Liver (tissue), 3 donors: ENCODE data around the gene ACYP1.

Source experiments
- ATF3 ChIP-seq: IDR thresholded peaks from 2 replicates; pipeline ENCODE4 v1.6.1; 2016; ENCODE audit warnings: antibody characterized with exemption
- FOXA2 ChIP-seq: IDR thresholded peaks from 2 replicates; pipeline ENCODE4 v1.6.1; 2016; ENCODE audit warnings: antibody characterized with exemption
- GABPA ChIP-seq, 2 donors: IDR thresholded peaks in 1 of 2; conservative IDR thresholded peaks in 1 of 2; 2 replicates each; pipeline ENCODE4 v1.6.1; 2016; ENCODE audit warnings: antibody characterized with exemption in 2 of 2, mild to moderate bottlenecking in 1 of 2, moderate library complexity in 1 of 2
- JUND ChIP-seq, 2 donors: IDR thresholded peaks; 2 replicates each; pipeline ENCODE4 v1.6.1; 2016; ENCODE audit warnings: antibody characterized with exemption in 2 of 2
- REST ChIP-seq: IDR thresholded peaks from 2 replicates; pipeline ENCODE4 v1.6.1; 2016; ENCODE audit warnings: antibody characterized with exemption, mild to moderate bottlenecking
- RXRA ChIP-seq, 2 donors: IDR thresholded peaks; 2 replicates each; pipeline ENCODE4 v1.6.1; 2017 to 2018; ENCODE audit warnings: antibody characterized with exemption in 2 of 2, mild to moderate bottlenecking in 1 of 2
- SP1 ChIP-seq: IDR thresholded peaks from 2 replicates; pipeline ENCODE4 v1.6.1; 2018; ENCODE audit warnings: antibody characterized with exemption, mild to moderate bottlenecking
- TAF1 ChIP-seq: conservative IDR thresholded peaks from 2 replicates; pipeline ENCODE4 v1.6.1; 2016; ENCODE audit warnings: antibody characterized with exemption, mild to moderate bottlenecking
- YY1 ChIP-seq: IDR thresholded peaks from 2 replicates; pipeline ENCODE4 v1.6.1; 2016; ENCODE audit warnings: antibody characterized with exemption, mild to moderate bottlenecking
- ZBTB33 ChIP-seq: IDR thresholded peaks from 2 replicates; pipeline ENCODE4 v1.6.1; 2016; ENCODE audit warnings: antibody characterized with exemption
- TF ChIP-seq, protein P1 (sequence below): fragments of 150-350 bp; IDR thresholded peaks from 2 replicates; pipeline ENCODE4 v1.5.1; 2017; ENCODE audit warnings: improper control_type of control experiment, low read depth, low read length; ENCODE audit not compliant: missing input control
- TF ChIP-seq, protein P2 (sequence below): IDR thresholded peaks from 2 replicates; pipeline ENCODE4 v1.6.1; 2016; ENCODE audit warnings: antibody characterized with exemption
- donor health status: healthy.
- donor health status: healthy.

DNA sequence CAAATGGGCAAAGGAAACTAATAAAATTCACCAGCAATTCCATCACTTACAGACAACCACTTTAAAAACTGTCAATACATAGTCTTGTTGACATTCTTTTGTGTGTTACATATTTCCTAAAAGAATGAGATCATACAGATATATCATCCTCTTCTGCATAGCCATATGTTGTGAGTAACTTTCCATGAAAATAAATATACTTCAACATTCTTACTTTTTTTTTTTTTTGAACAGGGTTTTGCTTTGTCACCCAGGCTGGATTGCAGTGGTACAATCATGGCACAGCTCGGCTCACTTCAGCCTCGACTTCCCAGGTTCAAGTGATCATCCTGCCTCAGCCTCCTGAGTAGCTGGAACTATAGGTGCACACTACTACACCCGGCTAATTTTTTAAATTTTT is 26.5 kb upstream of the ACYP1 start:
- TF ChIP-seq FOXA2 (no peak), ATF3 (no peak), TAF1 (no peak), SP1 (no peak), JUND (IDR thresholded peaks at IDR 0.05) (no peak), GABPA (IDR thresholded peaks at IDR 0.05 in 1 of 2, conservative IDR thresholded peaks at IDR 0.05 in 1 of 2) (no peak), REST (no peak), RXRA (IDR thresholded peaks at IDR 0.05) (no peak), ZBTB33 (no peak), YY1 (no peak)
- TF ChIP-seq, protein P1, sequence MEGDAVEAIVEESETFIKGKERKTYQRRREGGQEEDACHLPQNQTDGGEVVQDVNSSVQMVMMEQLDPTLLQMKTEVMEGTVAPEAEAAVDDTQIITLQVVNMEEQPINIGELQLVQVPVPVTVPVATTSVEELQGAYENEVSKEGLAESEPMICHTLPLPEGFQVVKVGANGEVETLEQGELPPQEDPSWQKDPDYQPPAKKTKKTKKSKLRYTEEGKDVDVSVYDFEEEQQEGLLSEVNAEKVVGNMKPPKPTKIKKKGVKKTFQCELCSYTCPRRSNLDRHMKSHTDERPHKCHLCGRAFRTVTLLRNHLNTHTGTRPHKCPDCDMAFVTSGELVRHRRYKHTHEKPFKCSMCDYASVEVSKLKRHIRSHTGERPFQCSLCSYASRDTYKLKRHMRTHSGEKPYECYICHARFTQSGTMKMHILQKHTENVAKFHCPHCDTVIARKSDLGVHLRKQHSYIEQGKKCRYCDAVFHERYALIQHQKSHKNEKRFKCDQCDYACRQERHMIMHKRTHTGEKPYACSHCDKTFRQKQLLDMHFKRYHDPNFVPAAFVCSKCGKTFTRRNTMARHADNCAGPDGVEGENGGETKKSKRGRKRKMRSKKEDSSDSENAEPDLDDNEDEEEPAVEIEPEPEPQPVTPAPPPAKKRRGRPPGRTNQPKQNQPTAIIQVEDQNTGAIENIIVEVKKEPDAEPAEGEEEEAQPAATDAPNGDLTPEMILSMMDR, result no peak
- TF ChIP-seq, protein P2, sequence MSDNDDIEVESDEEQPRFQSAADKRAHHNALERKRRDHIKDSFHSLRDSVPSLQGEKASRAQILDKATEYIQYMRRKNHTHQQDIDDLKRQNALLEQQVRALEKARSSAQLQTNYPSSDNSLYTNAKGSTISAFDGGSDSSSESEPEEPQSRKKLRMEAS, result no peak
